SJSA1 (cell line): ENCODE data around the gene MADD. TPM values are rescaled to one million over a fixed set of nuclear protein-coding genes. Genes with fewer than 3 reads are reported as not detected.
A peak's percentile ranks its signal among the peaks of the same experiment; 100 is the strongest.

Experiments
- DNase-seq, 2 experiments: peaks; one replicate each; pipeline ENCODE4 v3.0.0-alpha.2; 2015 to 2020; ENCODE audit warnings: low spot score in 2 of 2, low read depth in 1 of 2
- H3K27ac ChIP-seq: fragments of 250-450 bp; sonication (Bioruptor Pico); 2 replicates; pipeline ENCODE4 v1.5.1; 2020; ENCODE audit warnings: mild to moderate bottlenecking, moderate library complexity
- H3K27me3 ChIP-seq: fragments of 250-450 bp; sonication (Bioruptor Pico); replicated peaks from 2 replicates; pipeline ENCODE4 v1.5.1; 2020; ENCODE audit warnings: mild to moderate bottlenecking, moderate library complexity
- H3K36me3 ChIP-seq: fragments of 250-450 bp; sonication (Bioruptor Pico); 2 replicates; pipeline ENCODE4 v1.5.1; 2020; ENCODE audit warnings: mild to moderate bottlenecking
- H3K4me1 ChIP-seq: fragments of 250-450 bp; sonication (Bioruptor Pico); replicated peaks from 2 replicates; pipeline ENCODE4 v1.6.1; 2021; ENCODE audit warnings: mild to moderate bottlenecking
- H3K4me3 ChIP-seq: fragments of 250-450 bp; sonication (Bioruptor Pico); 2 replicates; pipeline ENCODE4 v1.5.1; 2020; ENCODE audit warnings: mild to moderate bottlenecking
- H3K9me3 ChIP-seq: fragments of 250-450 bp; sonication (Bioruptor Pico); replicated peaks from 2 replicates; pipeline ENCODE4 v1.5.1; 2020; ENCODE audit warnings: mild to moderate bottlenecking
- total RNA-seq: library from RNA; depleted of rRNA; stranded (reverse); fragments of >200 nt; shearing (Covaris generic); gene quantifications from 2 replicates; pipeline ENCODE4 v1.2.3, GENCODE V29; 2014

The MADD gene
- total RNA-seq, 1 experiment from 2014 or later, result 20.9 TPM

DNA sequence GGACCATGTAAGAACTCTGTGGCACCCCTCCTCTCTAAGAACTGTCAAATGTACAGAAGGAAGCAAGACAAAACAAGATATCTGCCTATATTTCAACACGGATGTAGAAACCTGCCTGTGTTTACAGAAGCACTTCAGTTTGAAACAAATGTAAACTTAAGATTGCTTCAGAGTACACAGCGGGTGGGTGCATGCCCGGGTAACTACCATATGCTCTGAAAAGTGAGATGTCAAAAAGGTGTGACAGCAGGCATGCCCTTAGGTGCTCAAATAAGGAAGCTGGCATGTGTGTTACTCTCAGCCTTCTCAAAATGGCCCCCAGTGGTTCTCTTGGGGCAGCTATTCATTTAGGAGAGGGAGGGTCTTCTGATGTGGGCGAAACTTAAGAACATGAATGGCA, 26.5 kb upstream of the MADD start:
- Histone ChIP-seq H3K36me3 (peaks cover 91% of the 10 kb centered on the region), H3K27me3 (no peaks in the 10 kb centered on the region), H3K27ac (no peak overlapping the region), H3K4me3 (no peak overlapping the region), H3K9me3 (no peaks in the 10 kb centered on the region), H3K4me1 (peaks cover 9% of the 10 kb centered on the region)
- no peak for DNase-seq

DNA sequence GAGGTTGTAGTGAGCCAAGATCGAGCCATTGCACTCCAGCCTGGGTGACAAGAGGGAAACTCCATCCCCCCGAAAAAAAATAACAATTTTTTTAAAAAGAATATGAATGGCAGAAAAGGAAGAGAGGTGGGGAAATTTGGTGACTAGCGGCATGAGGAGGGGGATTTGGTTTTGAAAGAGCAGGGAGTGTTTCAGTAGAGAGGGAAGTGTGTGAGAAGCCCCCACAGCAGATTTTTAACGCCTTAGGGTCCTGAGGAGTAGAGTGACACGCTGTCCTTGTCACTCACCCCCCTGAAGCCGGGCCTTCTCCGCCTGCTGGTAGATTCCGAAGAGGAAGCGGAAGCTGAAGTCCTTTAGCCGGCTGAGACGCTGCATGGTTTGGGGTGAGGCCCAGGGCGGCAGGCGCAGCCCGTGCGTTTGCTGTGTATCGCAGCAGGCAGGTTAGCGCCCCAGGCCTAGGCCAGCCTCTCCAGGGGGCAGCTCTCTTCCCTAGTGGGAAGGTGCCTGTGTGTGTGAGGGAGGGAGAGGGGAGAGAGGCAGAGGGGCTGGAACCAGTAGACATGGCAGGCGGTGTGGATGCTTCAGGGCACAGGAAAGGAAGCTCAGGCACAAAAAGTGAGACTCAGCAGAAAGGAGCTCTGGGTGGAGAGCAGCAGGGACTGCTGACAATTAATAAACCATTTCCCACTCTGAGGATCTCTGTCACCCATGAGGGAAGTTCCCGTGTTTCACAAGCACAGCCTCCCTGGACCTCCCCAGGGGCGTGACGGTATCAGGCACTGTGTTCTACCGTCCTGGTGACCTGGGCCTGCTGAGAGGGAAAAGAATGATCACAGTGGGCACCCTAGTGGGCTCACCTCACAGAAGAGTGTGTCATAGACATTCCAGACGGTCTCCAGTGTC, 25.2 kb upstream of the MADD start:
- no peak for DNase-seq
- Histone ChIP-seq H3K27ac (no peak overlapping the region), H3K4me1 (peaks cover 14% of the 10 kb centered on the region), H3K27me3 (no peaks in the 10 kb centered on the region), H3K36me3 (peaks cover 84% of the 10 kb centered on the region), H3K9me3 (no peaks in the 10 kb centered on the region), H3K4me3 (no peak overlapping the region)

DNA sequence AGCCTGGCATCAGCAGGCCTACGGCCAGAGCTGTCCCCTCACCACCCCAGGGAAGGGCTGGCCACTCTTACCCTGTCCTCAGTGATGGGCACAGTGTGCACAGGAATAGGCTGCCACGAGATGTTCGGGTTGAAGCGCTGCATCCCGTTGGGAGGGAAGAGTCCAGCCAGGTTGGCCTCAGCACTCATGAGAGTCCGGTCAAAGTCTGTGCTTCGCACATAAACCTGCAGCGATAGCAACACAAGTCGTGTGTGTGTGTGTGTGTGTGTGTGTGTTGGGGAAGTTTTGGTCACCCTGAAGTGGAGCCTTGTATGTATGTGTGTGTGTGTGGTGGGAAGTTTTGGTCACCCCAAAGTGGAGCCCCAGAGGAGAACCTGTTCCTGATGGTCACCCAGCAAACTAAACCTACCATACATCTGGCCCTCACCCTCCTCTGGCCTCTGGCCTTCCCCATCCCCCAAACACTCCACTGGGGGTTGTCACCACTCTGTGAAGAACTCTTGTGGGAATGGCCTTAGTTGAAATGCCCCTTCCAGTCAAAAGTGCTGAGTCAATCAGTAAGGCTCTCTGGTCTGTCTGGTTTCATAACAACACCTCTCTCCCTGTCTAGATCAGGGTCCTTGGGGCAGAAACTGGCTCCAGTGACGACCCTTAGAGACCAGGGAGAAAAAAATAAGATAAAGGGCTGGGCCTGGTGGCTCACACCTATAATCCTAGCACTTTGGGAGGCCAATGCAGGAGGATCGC, 24.1 kb upstream of the MADD start:
- Histone ChIP-seq H3K9me3 (no peaks in the 10 kb centered on the region), H3K27ac (no peak overlapping the region), H3K4me1 (peaks cover 14% of the 10 kb centered on the region), H3K4me3 (no peak overlapping the region), H3K36me3 (peaks cover 74% of the 10 kb centered on the region), H3K27me3 (no peaks in the 10 kb centered on the region)
- DNase-seq, result no peak

DNA sequence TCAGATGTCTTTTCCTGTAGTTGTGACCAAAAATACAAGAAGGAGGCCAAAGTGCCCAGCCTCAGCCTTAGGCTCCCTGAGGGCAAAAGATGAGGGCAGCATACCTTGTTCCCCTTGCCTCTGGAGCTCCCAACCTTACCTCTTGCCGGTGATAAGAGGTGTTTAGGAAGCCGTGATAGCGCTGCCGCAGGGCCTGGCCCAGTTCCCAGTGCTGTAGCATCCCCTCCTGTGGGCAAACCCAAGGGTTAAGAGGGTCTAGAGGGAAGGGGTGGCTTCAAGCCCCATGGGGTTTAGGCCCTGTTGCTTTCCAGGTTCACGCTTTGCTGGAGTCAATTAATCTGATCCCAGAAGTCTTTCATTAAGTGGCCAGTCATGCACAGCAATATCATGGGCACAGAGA, 22.4 kb upstream of the MADD start:
- DNase-seq, result no peak

DNA sequence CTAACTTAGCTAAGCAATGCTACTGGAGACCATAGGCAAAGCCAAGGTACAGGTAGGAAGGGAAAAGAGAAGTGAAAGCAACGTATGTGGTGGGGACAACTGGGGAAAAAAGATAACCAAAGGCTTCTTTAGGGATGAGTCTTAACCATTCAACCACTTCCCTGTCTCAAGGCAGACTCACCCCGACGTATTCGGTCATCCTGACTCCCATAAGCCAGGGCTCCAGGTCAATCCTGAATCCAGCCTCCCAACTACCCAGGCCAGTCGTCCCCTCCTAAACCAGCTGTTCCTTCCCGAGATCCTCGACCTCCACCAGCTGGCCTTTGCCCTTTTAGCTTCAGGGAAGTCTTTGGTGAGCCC, 21.6 kb upstream of the MADD start:
- Histone ChIP-seq H3K4me3 (peak overlapping the region; percentile 83), H3K27ac (peak overlapping the region; percentile 74), H3K27me3 (no peaks in the 10 kb centered on the region), H3K4me1 (peaks cover 14% of the 10 kb centered on the region), H3K9me3 (no peaks in the 10 kb centered on the region), H3K36me3 (peaks cover 49% of the 10 kb centered on the region)
- DNase-seq, result no peak

More for the DNA sequence above, 22.4 kb upstream of the MADD start:
- no peak overlapping the region; the same call in 1 of the 2 replicates for H3K4me3 ChIP-seq
- peaks cover 56% of the 10 kb centered on the region for H3K36me3 ChIP-seq
- no peak overlapping the region for H3K27ac ChIP-seq
- H3K9me3 ChIP-seq, result no peaks in the 10 kb centered on the region
- H3K4me1 ChIP-seq, result peaks cover 14% of the 10 kb centered on the region
- H3K27me3 ChIP-seq, result no peaks in the 10 kb centered on the region

DNA sequence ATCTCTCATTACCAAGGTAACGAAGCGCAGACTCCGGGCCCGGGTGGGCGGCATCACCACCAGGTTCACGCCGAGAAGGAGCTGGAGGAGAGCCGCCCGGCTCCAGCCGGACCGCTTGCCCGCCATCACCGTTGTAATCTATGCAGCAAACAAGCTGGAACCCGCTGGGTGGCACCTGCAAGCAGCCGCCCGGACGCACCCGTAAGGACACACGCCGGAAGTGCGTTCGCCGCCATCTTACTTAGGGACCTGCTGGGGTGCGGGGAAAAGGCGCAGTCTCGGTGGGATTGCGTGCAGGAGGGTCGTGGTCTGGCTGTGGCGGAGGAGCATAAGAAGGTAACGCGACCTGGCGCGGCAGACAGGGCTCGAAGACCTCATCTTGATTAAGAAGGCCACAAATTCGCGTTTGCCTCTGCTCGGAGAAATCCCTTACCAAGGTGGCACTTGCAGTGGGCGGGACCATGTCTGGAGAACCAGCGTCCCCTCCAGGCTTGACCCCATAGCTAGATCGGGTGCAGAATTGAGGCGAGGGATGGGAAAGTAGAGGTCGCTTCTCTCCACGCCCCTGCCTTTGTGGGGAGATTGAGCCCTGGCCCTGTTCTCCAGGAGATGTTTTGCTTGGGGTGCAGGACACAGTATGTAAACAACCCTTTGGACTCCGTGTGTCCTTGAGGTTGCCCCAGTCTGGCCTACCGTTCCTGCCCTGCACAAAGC, 21.1 kb upstream of the MADD start, which contains the start of gene ACP2:
Gene ACP2 (minus strand): TSS at position 151 of the 714 bp plus-strand sequence. CDS start 25 bp downstream, at position 126.
- Histone ChIP-seq H3K4me3 (peak within 1 kb of the TSS; percentile 83), H3K36me3 (peaks cover 49% of the 10 kb centered on the region), H3K4me1 (peaks cover 14% of the 10 kb centered on the region), H3K27ac (peak within 1 kb of the TSS; percentile 74), H3K27me3 (no peaks in the 10 kb centered on the region), H3K9me3 (no peaks in the 10 kb centered on the region)
- peak; percentile 88 to 92 for DNase-seq

DNA sequence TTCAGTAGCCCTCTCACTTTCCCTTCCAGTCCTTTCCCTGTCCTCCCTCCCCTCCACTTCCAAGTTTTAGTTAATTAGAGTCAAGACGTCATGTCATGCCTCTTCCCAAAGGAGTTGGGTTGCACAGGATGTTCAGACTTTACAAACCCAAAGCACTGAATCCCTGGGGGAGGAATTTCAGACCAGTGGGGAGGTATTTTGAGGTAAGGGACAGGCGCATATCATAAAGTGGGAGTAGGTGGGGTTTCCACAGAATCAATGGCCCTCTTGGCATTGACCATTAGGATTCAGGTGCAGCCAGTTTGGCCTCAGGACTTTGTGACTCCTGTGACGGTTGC, 20.6 kb upstream of the MADD start:
- H3K27me3 ChIP-seq, result no peaks in the 10 kb centered on the region
- H3K36me3 ChIP-seq, result peaks cover 45% of the 10 kb centered on the region
- peaks cover 17% of the 10 kb centered on the region for H3K4me1 ChIP-seq
- no peaks in the 10 kb centered on the region for H3K9me3 ChIP-seq
- H3K27ac ChIP-seq, result no peak overlapping the region
- DNase-seq, result no peak
- peak overlapping the region; percentile 83 for H3K4me3 ChIP-seq

DNA sequence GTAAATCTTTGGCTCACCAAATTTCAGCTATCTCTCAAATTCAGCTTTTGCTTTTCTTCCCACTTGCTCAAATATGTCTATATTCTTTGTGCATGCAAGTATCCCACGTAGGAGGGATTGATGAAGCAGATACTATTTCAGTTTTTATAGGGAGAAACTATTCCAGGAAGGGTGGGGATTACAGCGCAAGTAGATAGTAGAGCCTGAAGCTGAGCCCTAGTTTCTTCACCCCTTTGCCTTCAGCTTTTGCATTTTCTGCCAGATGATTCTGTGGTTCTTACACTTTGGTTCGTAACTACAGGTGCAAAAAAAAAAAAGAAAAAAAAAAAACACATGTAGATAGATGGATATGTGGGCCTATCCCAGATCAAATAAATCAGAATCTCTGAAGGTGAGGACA, 18.2 kb upstream of the MADD start:
- DNase-seq, result no peak
- Histone ChIP-seq H3K36me3 (peaks cover 23% of the 10 kb centered on the region), H3K9me3 (no peaks in the 10 kb centered on the region), H3K27ac (no peak overlapping the region), H3K4me1 (peaks cover 26% of the 10 kb centered on the region), H3K27me3 (no peaks in the 10 kb centered on the region), H3K4me3 (no peak overlapping the region)

DNA sequence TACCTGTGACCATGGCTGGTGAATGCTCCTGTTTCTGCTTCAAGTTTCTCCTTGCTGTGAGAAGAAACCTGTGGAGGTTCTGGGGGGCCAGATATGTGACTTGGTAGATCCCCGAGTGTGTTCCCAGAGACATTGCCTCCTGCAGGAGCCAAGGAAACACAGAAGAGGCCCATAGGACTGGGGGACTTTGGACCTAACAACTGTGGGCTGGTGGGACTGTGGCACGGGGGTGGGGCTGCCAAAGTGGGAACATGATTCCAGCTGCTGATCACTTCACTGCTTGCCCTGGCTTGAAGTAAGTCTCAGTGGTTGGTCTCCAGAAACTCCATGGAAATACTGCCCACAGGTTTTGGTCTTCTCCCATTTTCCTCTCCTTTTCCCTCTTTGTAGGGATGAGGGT, 16.3 kb upstream of the MADD start:
- no peak for DNase-seq
- Histone ChIP-seq H3K4me3 (no peak overlapping the region), H3K9me3 (no peaks in the 10 kb centered on the region), H3K27me3 (no peaks in the 10 kb centered on the region), H3K27ac (no peak overlapping the region), H3K4me1 (peaks cover 25% of the 10 kb centered on the region), H3K36me3 (peaks cover 11% of the 10 kb centered on the region)

DNA sequence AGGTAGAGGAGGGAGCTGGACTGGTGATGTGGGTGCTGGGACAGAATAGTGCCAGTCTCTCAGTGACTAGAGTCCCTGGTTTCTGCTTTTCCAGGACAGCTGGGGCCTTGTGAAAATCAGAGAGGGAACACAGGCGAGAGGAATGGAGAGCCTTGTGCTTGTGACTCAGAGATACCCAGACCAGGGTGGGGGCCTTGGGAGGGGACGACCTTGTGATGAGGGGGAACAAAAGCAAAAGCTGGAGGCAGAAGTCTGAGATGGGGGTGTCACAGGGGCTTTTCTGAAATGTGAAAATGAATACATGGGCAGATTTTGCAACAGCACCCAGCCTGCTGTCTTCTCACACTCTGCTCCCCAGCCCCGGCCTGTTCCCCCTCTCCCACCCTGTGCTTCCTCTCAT, 15.5 kb upstream of the MADD start:
- peaks cover 7% of the 10 kb centered on the region for H3K36me3 ChIP-seq
- no peaks in the 10 kb centered on the region for H3K9me3 ChIP-seq
- H3K4me3 ChIP-seq, result no peak overlapping the region
- no peaks in the 10 kb centered on the region for H3K27me3 ChIP-seq
- peaks cover 22% of the 10 kb centered on the region for H3K4me1 ChIP-seq
- DNase-seq, result no peak
- H3K27ac ChIP-seq, result no peak overlapping the region

DNA sequence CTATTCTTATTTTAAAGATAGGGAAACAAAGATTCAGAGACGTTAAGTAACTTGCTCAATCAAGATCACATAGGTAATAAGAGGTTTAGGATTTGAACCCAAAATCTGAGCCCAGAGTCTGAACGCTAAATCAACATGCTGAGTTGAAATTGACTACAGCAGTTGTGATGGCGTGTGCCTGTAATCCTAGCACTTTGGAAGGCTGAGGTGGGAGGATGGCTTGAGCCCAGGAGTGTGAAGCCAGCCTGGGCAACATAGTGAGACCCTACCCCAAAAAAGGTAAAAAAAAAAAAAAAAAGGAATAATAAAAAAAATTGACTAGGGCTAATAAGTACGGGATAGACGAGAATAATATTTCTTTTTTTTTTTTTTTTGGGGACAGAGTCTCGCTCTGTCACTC, 13.6 kb upstream of the MADD start:
- Histone ChIP-seq H3K9me3 (no peaks in the 10 kb centered on the region), H3K27me3 (no peaks in the 10 kb centered on the region), H3K27ac (no peak overlapping the region), H3K4me3 (no peak overlapping the region), H3K36me3 (peaks cover 7% of the 10 kb centered on the region), H3K4me1 (peaks cover 19% of the 10 kb centered on the region)
- DNase-seq, result no peak

DNA sequence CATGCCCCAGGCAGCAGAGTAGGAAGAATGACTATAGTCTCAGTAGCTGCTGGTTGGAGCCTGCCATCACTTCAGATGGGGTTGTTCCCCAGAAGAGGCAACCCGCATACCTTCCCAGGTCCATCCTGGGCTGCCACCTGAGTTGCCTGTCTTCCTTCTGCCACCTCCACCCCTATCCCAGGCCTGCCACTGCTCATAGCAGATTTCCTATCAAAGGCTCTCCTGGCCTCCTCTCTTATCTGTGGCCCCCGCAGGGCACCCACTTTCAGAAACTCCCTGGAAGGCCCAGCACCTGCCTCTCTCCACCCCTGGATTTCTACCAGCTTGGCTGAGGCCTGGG, 12.8 kb upstream of the MADD start:
- no peaks in the 10 kb centered on the region for H3K27me3 ChIP-seq
- no peak overlapping the region for H3K4me3 ChIP-seq
- H3K36me3 ChIP-seq, result peaks cover 7% of the 10 kb centered on the region
- H3K9me3 ChIP-seq, result no peaks in the 10 kb centered on the region
- DNase-seq, result no peak
- no peak overlapping the region for H3K27ac ChIP-seq
- peaks cover 19% of the 10 kb centered on the region for H3K4me1 ChIP-seq

DNA sequence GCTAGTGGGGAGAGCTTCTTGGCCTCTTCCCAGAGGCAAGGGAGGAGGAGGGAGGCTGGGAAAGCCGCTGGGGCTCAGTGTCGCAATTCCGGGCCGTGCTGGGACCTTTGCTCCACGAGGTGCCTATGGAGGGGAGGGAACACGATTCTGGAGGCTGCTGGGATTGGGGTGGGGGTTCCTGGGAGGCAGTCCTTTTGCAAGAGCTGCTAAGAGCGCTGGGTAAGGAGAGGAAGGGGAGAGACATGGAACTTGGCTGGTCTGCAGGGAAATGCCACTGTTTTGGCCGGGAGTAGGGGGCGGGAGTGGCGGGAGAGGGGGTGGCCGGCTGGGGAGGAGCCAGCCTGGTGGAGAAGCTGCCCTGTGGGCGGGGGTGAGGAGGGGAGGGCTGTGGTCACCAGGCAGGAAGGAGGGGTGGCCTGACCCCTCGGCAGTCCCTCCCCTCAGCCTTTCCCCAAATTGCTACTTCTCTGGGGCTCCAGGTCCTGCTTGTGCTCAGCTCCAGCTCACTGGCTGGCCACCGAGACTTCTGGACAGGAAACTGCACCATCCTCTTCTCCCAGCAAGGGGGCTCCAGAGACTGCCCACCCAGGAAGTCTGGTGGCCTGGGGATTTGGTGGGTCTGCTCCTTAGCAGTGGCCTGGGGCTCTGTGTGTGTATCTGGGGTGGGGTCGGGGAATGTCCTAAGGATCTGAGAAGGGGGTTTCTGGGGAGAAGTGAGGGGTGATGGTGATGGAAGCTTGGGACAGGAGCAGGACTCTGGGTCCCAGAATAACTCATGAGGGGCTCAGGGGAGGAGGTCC, 12.2 kb upstream of the MADD start, which contains the start of gene NR1H3:
Gene NR1H3 (plus strand): TSS at position 480 of the 800 bp plus-strand sequence. CDS start 1,221 bp downstream, outside the sequence.
- no peaks in the 10 kb centered on the region for H3K27me3 ChIP-seq
- peaks cover 7% of the 10 kb centered on the region for H3K36me3 ChIP-seq
- no peak within 1 kb of the TSS for H3K4me3 ChIP-seq
- DNase-seq, result peak in 1 of 2 experiments; percentile 59
- H3K9me3 ChIP-seq, result no peaks in the 10 kb centered on the region
- H3K27ac ChIP-seq, result no peak within 1 kb of the TSS
- peaks cover 19% of the 10 kb centered on the region for H3K4me1 ChIP-seq
